ENCODE data around the gene SNCB.

GRCh38 chr5:176675676-176676360 lies 45.5 kb upstream of the SNCB start:
- TF ChIP-seq, protein P1, sequence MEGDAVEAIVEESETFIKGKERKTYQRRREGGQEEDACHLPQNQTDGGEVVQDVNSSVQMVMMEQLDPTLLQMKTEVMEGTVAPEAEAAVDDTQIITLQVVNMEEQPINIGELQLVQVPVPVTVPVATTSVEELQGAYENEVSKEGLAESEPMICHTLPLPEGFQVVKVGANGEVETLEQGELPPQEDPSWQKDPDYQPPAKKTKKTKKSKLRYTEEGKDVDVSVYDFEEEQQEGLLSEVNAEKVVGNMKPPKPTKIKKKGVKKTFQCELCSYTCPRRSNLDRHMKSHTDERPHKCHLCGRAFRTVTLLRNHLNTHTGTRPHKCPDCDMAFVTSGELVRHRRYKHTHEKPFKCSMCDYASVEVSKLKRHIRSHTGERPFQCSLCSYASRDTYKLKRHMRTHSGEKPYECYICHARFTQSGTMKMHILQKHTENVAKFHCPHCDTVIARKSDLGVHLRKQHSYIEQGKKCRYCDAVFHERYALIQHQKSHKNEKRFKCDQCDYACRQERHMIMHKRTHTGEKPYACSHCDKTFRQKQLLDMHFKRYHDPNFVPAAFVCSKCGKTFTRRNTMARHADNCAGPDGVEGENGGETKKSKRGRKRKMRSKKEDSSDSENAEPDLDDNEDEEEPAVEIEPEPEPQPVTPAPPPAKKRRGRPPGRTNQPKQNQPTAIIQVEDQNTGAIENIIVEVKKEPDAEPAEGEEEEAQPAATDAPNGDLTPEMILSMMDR (IDR thresholded peaks at IDR 0.05; ENCODE audit: low read length) = peak; percentile 27
- no peak for TF ChIP-seq EZH2 (optimal IDR thresholded peaks at IDR 0.05; ENCODE audit: low read depth, low read length)

All from MM.1S (cell line).